ENCODE data around the gene IGF2BP1. TPM values are rescaled to one million over a fixed set of nuclear protein-coding genes. Genes with fewer than 3 reads are reported as not detected.

The IGF2BP1 gene
- total and polyA plus RNA-seq, 2 of the 8 experiments (the other 6 are each of a cell fraction or from before 2014, with no cell fraction given): 41.6 to 513 TPM

GRCh38 chr17:48993305-48993704, 3.9 kb upstream of the IGF2BP1 start:
- no peak overlapping the region for H3K14ac ChIP-seq (ENCODE audit: insufficient read length)
- no peak overlapping the region for H4K8ac ChIP-seq (ENCODE audit: extremely low read depth, insufficient read depth, low read length)
- H4K91ac ChIP-seq (replicated peaks; ENCODE audit: insufficient read length, low read length): no peak overlapping the region
- H2AK5ac ChIP-seq (ENCODE audit: low read depth, low read length): no peak overlapping the region
- H3K4me2 ChIP-seq (ENCODE audit: insufficient read depth in 1 of 2, low read depth in 2 of 2, low read length in 2 of 2): no peak overlapping the region; a peak in 1 of 4 replicates
- no peaks in the 10 kb centered on the region for H4K20me1 ChIP-seq (replicated peaks in 1 of 2; ENCODE audit: control insufficient read depth in 1 of 2, insufficient read depth in 2 of 2, low read length in 2 of 2)
- no peak overlapping the region for H3K27ac ChIP-seq (ENCODE audit: low read depth, low read length)
- no peak overlapping the region for H4K5ac ChIP-seq (ENCODE audit: insufficient read length, low read depth, low read length)
- no peak overlapping the region for H2AFZ ChIP-seq (ENCODE audit: low read length)
- no peak overlapping the region for H3K23ac ChIP-seq (ENCODE audit: insufficient read length)
- no peaks in the 10 kb centered on the region for H3K9me3 ChIP-seq (ENCODE audit: insufficient read depth in 2 of 2, low read depth in 1 of 2, low read length in 1 of 2)
- no peak overlapping the region for H3K56ac ChIP-seq (replicated peaks; ENCODE audit: insufficient read length, low read depth, low read length)
- no peak overlapping the region for H3K4ac ChIP-seq (replicated peaks; ENCODE audit: insufficient read length, low read depth, low read length)
- no peaks in the 10 kb centered on the region; a peak in 1 of 7 replicates for H3K27me3 ChIP-seq (replicated peaks in 1 of 4; ENCODE audit: control insufficient read depth in 3 of 4, extremely low read depth in 1 of 4, insufficient read depth in 3 of 4, low read length in 3 of 4)
- ChIA-PET POLR2A (ENCODE audit: partially characterized antibody) (interaction anchor here (0.9 to 2.4 kb wide), 6 partner anchors 20 to 85 kb away, joined by 3 to 14 read pairs (median 4); partner anchors contain the start of genes SNF8 and UBE2Z), CTCF (ENCODE audit: partially characterized antibody) (interaction anchor here (1.8 to 2.6 kb wide), 2 partner anchors 40 to 43 kb away, joined by 7 to 10 read pairs; no protein-coding TSS in a partner anchor)
- H2BK20ac ChIP-seq (ENCODE audit: low read length): no peak overlapping the region
- H3K9ac ChIP-seq (replicated peaks in 1 of 4; ENCODE audit: extremely low read depth in 1 of 4, low read depth in 3 of 4, low read length in 3 of 4): no peak overlapping the region
- no peak overlapping the region for H2BK120ac ChIP-seq (replicated peaks; ENCODE audit: low read depth, low read length)
- H2BK5ac ChIP-seq (ENCODE audit: low read depth, low read length): no peak overlapping the region
- no peak overlapping the region for H2BK15ac ChIP-seq (ENCODE audit: low read length)
- no peak overlapping the region for H3K18ac ChIP-seq (ENCODE audit: extremely low read depth, low read length)
- H3K23me2 ChIP-seq (ENCODE audit: low read depth, low read length): peaks cover 9% of the 10 kb centered on the region
- H3K79me1 ChIP-seq (ENCODE audit: low read depth, low read length): no peaks in the 10 kb centered on the region
- H3K36me3 ChIP-seq (ENCODE audit: control insufficient read depth in 2 of 4, insufficient read depth in 4 of 4, low read length in 3 of 4): no peaks in the 10 kb centered on the region; a peak in 1 of 8 replicates
- DNase-seq (ENCODE audit: low read depth in 1 of 2, low spot score in 2 of 2) (no peak), FAIRE-seq (no peak)
- no peak overlapping the region for H2BK12ac ChIP-seq (ENCODE audit: low read depth, low read length)
- no peak overlapping the region for H3K4me3 ChIP-seq (ENCODE audit: extremely low read depth in 1 of 4, insufficient read depth in 2 of 4, low read depth in 3 of 4, low read length in 4 of 4)
- peaks cover 0 to 12% (median 9%) of the 10 kb centered on the region in 4 experiments; a peak in 5 of 7 replicates for H3K4me1 ChIP-seq (replicated peaks in 1 of 4; ENCODE audit: control insufficient read depth in 3 of 4, insufficient read depth in 4 of 4, low read length in 3 of 4)
- H3K79me2 ChIP-seq (ENCODE audit: control insufficient read depth in 1 of 2, insufficient read depth in 2 of 2, low read length in 2 of 2): peaks cover 7 to 15% of the 10 kb centered on the region in 2 experiments
- TF ChIP-seq HDAC6 (IDR thresholded peaks at IDR 0.05; ENCODE audit: low read depth, low read length): no peak
- TF ChIP-seq SIX5 (IDR thresholded peaks at IDR 0.05; ENCODE audit: low read depth, low read length): no peak
- no peak for TF ChIP-seq HDAC2 (IDR thresholded peaks at IDR 0.05; ENCODE audit: borderline replicate concordance in 1 of 2, low read depth in 2 of 2, low read length in 2 of 2)
- TF ChIP-seq GABPA (IDR thresholded peaks at IDR 0.05; ENCODE audit: borderline replicate concordance, insufficient read depth, low read length): no peak
- no peak for TF ChIP-seq CBX8 (IDR thresholded peaks at IDR 0.05; ENCODE audit: borderline replicate concordance, low read depth, low read length)
- TF ChIP-seq CREB1 (IDR thresholded peaks at IDR 0.05): no peak
- no peak for TF ChIP-seq RNF2 (IDR thresholded peaks at IDR 0.05; ENCODE audit: borderline replicate concordance, low read depth, low read length, missing control alignments, poor library complexity, severe bottlenecking)
- no peak for TF ChIP-seq MAX (IDR thresholded peaks at IDR 0.05)
- no peak for TF ChIP-seq MAFK (IDR thresholded peaks at IDR 0.05; ENCODE audit: low read depth, low read length)
- TF ChIP-seq NANOG (IDR thresholded peaks at IDR 0.05; ENCODE audit: insufficient read depth, low read depth, low read length, poor library complexity, severe bottlenecking): no peak
- no peak for TF ChIP-seq TBP (IDR thresholded peaks at IDR 0.05; ENCODE audit: low read depth, low read length)
- TF ChIP-seq ATF2 (IDR thresholded peaks at IDR 0.05; ENCODE audit: low read length): no peak
